ENCODE results near the gene UTP20. TPM values are rescaled to one million over a fixed set of nuclear protein-coding genes. Genes with fewer than 3 reads are reported as not detected.

The UTP20 gene
- polyA plus RNA-seq, 1 of the 3 experiments (the other 2 are of a cell fraction), result 5.7 TPM

- no peak for DNase-seq
- Histone ChIP-seq H3K36me3 (replicated peaks in 1 of 2; ENCODE audit: control insufficient read depth in 1 of 2, insufficient read depth in 2 of 2, low read length in 1 of 2) (peaks cover 48 to 51% of the 10 kb centered on the region in 2 experiments), H3K4me1 (ENCODE audit: control insufficient read depth in 1 of 2, insufficient read depth in 2 of 2, low read depth in 1 of 2, low read length in 1 of 2) (no peaks in the 10 kb centered on the region), H3K9me2 (no peaks in the 10 kb centered on the region), H3K27ac (ENCODE audit: low read depth in 2 of 2, low read length in 1 of 2) (no peak overlapping the region), H3K4me3 (ENCODE audit: low read depth in 2 of 2, low read length in 1 of 2) (no peak overlapping the region), H3K27me3 (ENCODE audit: insufficient read depth) (no peaks in the 10 kb centered on the region), H3K9me3 (no peaks in the 10 kb centered on the region), H2AFZ (ENCODE audit: low read depth) (no peak overlapping the region), H4K20me1 (ENCODE audit: insufficient read depth) (no peaks in the 10 kb centered on the region), H3F3A (replicated peaks; ENCODE audit: insufficient read depth) (peaks cover 7% of the 10 kb centered on the region), H3K79me2 (ENCODE audit: insufficient read depth) (no peaks in the 10 kb centered on the region), H3K4me2 (no peak overlapping the region), H3K9ac (no peak overlapping the region)
- CTCF ChIA-PET, result interaction anchor here (1.0 to 2.5 kb wide), 4 partner anchors 14 to 324 kb away, joined by 3 to 5 read pairs (median 3); partner anchors contain the start of gene UTP20
- no peak for TF ChIP-seq NRF1 (IDR thresholded peaks at IDR 0.05; ENCODE audit: low read depth, low read length)
- no peak for TF ChIP-seq SIN3A (IDR thresholded peaks at IDR 0.05; ENCODE audit: borderline replicate concordance, low read depth, low read length)
- TF ChIP-seq FOXM1 (IDR thresholded peaks at IDR 0.05; ENCODE audit: low read depth), result no peak
- no peak for TF ChIP-seq USF1 (IDR thresholded peaks at IDR 0.05; ENCODE audit: borderline replicate concordance, low read depth)
- no peak for TF ChIP-seq REST (IDR thresholded peaks at IDR 0.05; ENCODE audit: low read depth, low read length)
- TF ChIP-seq MAX (IDR thresholded peaks at IDR 0.05; ENCODE audit: low read depth), result no peak
- no peak for TF ChIP-seq PBX3 (IDR thresholded peaks at IDR 0.05)
- no peak for TF ChIP-seq EP300 (IDR thresholded peaks at IDR 0.05; ENCODE audit: borderline replicate concordance in 1 of 2, low read depth in 1 of 2, low read length in 1 of 2)
- no peak for TF ChIP-seq GATA2 (CRISPR knock-in tag; IDR thresholded peaks at IDR 0.05)
- no peak for TF ChIP-seq EZH2phosphoT487 (IDR thresholded peaks at IDR 0.05; ENCODE audit: borderline replicate concordance, low read depth)
- no peak for TF ChIP-seq RAD21 (IDR thresholded peaks at IDR 0.05; ENCODE audit: low read length)
- TF ChIP-seq TAF1 (IDR thresholded peaks at IDR 0.05; ENCODE audit: borderline replicate concordance, low read depth, low read length), result no peak
- TF ChIP-seq CTCF (IDR thresholded peaks at IDR 0.05), result no peak
- POLR2A ChIA-PET, result no interaction called here
Measured at GRCh38 chr12:101322480-101322879, 42.6 kb downstream of the UTP20 start.

Data from SK-N-SH (cell line).